Skeletal muscle tissue (tissue), 4 donors: ENCODE data around the gene DIABLO. TPM values are rescaled to one million over a fixed set of nuclear protein-coding genes. Genes with fewer than 3 reads are reported as not detected.

Source experiments
- H3K27ac ChIP-seq: one replicate; pipeline ENCODE4 v1.7.0; 2013; ENCODE audit warnings: mild to moderate bottlenecking, low read depth, low read length, inconsistent platforms
- H3K27me3 ChIP-seq, 3 donors: one replicate each; pipeline ENCODE4 v1.7.0; 2013; ENCODE audit warnings: low read length in 3 of 3; ENCODE audit not compliant: control insufficient read depth in 3 of 3, insufficient read depth in 3 of 3
- H3K36me3 ChIP-seq, 3 donors: one replicate each; pipeline ENCODE4 v1.7.0; 2013; ENCODE audit warnings: low read length in 3 of 3; ENCODE audit not compliant: control insufficient read depth in 3 of 3, insufficient read depth in 3 of 3
- H3K4me1 ChIP-seq, 3 donors: one replicate each; pipeline ENCODE4 v1.7.0; 2013; ENCODE audit warnings: low read length in 3 of 3, mild to moderate bottlenecking in 3 of 3; ENCODE audit not compliant: control insufficient read depth in 3 of 3, insufficient read depth in 3 of 3
- H3K4me3 ChIP-seq, 3 donors: one replicate each; pipeline ENCODE4 v1.7.0; 2013; ENCODE audit warnings: low read length in 3 of 3
- H3K9ac ChIP-seq, 3 donors: one replicate each; pipeline ENCODE4 v1.7.0; 2013; ENCODE audit warnings: low read length in 3 of 3, mild to moderate bottlenecking in 3 of 3, moderate library complexity in 2 of 3, low read depth in 1 of 3
- H3K9me3 ChIP-seq, 3 donors: one replicate each; pipeline ENCODE4 v1.7.0; 2013; ENCODE audit warnings: low read length in 3 of 3; ENCODE audit not compliant: control insufficient read depth in 3 of 3
- total RNA-seq: library from RNA; depleted of rRNA; stranded (reverse); fragments of >200 nt; gene quantifications from one replicate; pipeline ENCODE4 v1.2.3, GENCODE V29; 2014
- donor health status: Osteomylitis.

Gene DIABLO
- total RNA-seq, 1 donor from 2014 or later = 45.4 TPM

DNA sequence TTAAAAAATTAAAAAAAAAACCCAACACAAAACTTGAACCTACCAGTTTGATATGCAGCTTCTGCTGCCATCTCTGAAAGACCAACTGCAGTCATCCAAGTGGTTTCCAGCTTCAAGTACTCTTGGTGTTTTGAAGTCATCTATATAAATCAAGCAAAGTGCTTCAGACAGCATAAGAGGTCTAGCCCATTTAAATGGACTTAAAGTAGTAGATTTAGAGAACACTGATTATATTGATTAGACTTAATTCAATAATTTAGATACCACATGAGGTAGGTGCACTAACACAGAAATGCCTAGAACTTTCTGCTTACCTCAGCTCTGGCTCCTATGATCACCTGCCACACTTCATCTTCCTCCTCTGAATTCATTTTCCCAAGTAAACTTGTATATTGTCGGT, 9.4 kb downstream of the DIABLO start:
- no peak overlapping the region for H3K4me3 ChIP-seq
- peaks cover 35 to 79% (median 62%) of the 10 kb centered on the region in 3 donors for H3K36me3 ChIP-seq

DNA sequence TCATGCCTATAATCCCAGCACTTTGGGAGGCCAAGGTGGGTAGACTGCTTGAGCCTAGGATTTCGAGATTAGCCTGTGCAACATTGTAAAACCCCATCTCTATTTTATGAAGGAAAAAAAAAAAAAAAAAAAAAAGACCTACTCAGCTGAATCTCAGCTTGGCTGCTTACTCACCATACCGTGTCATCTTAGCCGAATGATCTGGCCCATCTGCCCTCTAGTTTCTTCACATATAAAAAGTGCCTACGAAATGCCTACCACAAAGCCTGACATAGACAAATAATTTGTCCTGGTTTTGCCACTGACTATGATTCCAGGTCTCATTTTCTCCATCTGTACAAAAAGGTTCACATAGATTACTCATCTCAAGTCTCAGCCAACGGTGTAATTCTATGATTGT, 10.1 kb downstream of the DIABLO start:
- Histone ChIP-seq H3K27me3 (no peaks in the 10 kb centered on the region), H3K36me3 (peaks cover 36 to 79% (median 60%) of the 10 kb centered on the region in 3 donors), H3K4me3 (no peak overlapping the region), H3K4me1 (no peaks in the 10 kb centered on the region), H3K27ac (no peak overlapping the region), H3K9ac (no peak overlapping the region), H3K9me3 (no peaks in the 10 kb centered on the region)

More for the DNA sequence above, 9.4 kb downstream of the DIABLO start:
- no peak overlapping the region for H3K9ac ChIP-seq
- no peaks in the 10 kb centered on the region for H3K9me3 ChIP-seq
- H3K27ac ChIP-seq = no peak overlapping the region
- no peaks in the 10 kb centered on the region for H3K27me3 ChIP-seq
- no peaks in the 10 kb centered on the region for H3K4me1 ChIP-seq

GRCh38 chr12:122208073-122208820, 17.6 kb downstream of the DIABLO start:
- no peak overlapping the region for H3K4me3 ChIP-seq
- H3K27ac ChIP-seq = no peak overlapping the region
- H3K27me3 ChIP-seq = peaks cover 24 to 33% (median 25%) of the 10 kb centered on the region in 3 donors
- peaks cover 38 to 52% (median 40%) of the 10 kb centered on the region in 3 donors for H3K36me3 ChIP-seq
- H3K4me1 ChIP-seq = peaks cover 5 to 13% (median 7%) of the 10 kb centered on the region in 3 donors
- H3K9me3 ChIP-seq = no peaks in the 10 kb centered on the region
- no peak overlapping the region for H3K9ac ChIP-seq

GRCh38 chr12:122207391-122207790, 18.5 kb downstream of the DIABLO start:
- H3K9me3 ChIP-seq = no peaks in the 10 kb centered on the region
- no peak overlapping the region for H3K9ac ChIP-seq
- peaks cover 25 to 42% (median 32%) of the 10 kb centered on the region in 3 donors for H3K27me3 ChIP-seq
- no peak overlapping the region for H3K4me3 ChIP-seq
- peaks cover 8 to 18% (median 9%) of the 10 kb centered on the region in 3 donors for H3K4me1 ChIP-seq
- peaks cover 31 to 45% (median 34%) of the 10 kb centered on the region in 3 donors for H3K36me3 ChIP-seq
- no peak overlapping the region for H3K27ac ChIP-seq

- no peak overlapping the region for H3K27ac ChIP-seq
- peaks cover 8 to 18% (median 9%) of the 10 kb centered on the region in 3 donors for H3K4me1 ChIP-seq
- no peaks in the 10 kb centered on the region for H3K9me3 ChIP-seq
- H3K36me3 ChIP-seq = peaks cover 30 to 41% (median 32%) of the 10 kb centered on the region in 3 donors
- peaks cover 25 to 46% (median 34%) of the 10 kb centered on the region in 3 donors for H3K27me3 ChIP-seq
- H3K9ac ChIP-seq = no peak overlapping the region
- H3K4me3 ChIP-seq = no peak overlapping the region
Measured at GRCh38 chr12:122206976-122207375, 18.9 kb downstream of the DIABLO start.

GRCh38 chr12:122206111-122206881, 19.6 kb downstream of the DIABLO start:
- peaks cover 32 to 53% (median 40%) of the 10 kb centered on the region in 3 donors for H3K27me3 ChIP-seq
- no peak overlapping the region for H3K4me3 ChIP-seq
- no peak overlapping the region for H3K27ac ChIP-seq
- peaks cover 8 to 18% (median 9%) of the 10 kb centered on the region in 3 donors for H3K4me1 ChIP-seq
- peaks cover 27 to 36% (median 28%) of the 10 kb centered on the region in 3 donors for H3K36me3 ChIP-seq
- H3K9me3 ChIP-seq = no peaks in the 10 kb centered on the region
- H3K9ac ChIP-seq = no peak overlapping the region

- H3K36me3 ChIP-seq = peaks cover 23 to 29% (median 26%) of the 10 kb centered on the region in 3 donors
- no peak overlapping the region for H3K4me3 ChIP-seq
- no peaks in the 10 kb centered on the region for H3K9me3 ChIP-seq
- peaks cover 40 to 62% (median 49%) of the 10 kb centered on the region in 3 donors for H3K27me3 ChIP-seq
- no peak overlapping the region for H3K27ac ChIP-seq
- H3K4me1 ChIP-seq = peaks cover 8 to 18% (median 9%) of the 10 kb centered on the region in 3 donors
- H3K9ac ChIP-seq = no peak overlapping the region
Measured at GRCh38 chr12:122205053-122205925, 20.6 kb downstream of the DIABLO start.

DNA sequence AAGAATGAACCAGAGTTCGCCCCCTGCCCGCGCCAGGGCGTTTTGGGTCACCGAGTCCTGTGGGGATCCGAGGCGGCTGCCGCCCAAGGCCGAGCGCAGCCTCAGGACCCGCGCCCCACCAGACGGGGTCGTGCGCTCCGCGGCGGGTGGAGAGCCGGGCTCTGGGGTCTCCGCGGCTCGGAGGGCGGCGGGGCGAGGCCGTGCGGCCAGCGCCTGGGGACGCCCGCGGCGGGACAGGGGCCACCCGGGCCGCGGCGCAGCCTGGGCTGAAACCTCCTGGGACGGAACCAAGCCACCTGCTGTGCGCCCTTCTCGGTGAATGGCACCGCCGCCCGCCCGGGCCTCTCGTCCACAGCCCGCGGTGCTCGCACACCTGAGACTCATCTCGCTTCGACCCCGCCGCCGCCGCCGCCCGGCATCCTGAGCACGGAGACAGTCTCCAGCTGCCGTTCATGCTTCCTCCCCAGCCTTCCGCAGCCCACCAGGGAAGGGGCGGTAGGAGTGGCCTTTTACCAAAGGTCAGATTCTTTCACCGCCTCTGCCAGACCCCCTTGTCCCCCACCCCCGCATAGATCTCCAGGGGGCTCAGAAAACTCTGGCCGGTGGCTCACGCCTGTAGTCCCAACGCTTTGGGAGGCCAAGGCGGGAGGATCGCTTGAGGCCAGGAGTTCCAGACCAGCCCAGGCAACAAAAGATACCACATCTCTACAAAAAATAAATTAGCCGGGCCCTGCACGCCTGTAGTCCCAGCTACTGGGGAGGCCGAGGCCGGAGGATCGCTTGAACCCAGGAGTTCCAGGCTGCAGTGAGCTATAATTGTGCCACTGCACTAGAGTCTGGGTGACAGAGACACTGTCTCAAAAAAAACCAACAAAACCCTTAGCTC, 21.4 kb downstream of the DIABLO start:
- H3K27me3 ChIP-seq = peaks cover 47 to 70% (median 56%) of the 10 kb centered on the region in 3 donors
- H3K36me3 ChIP-seq = peaks cover 16 to 21% (median 20%) of the 10 kb centered on the region in 3 donors
- peaks cover 8 to 18% (median 9%) of the 10 kb centered on the region in 3 donors for H3K4me1 ChIP-seq
- no peak overlapping the region for H3K27ac ChIP-seq
- peak overlapping the region; percentile 23 to 61 (median 54) for H3K4me3 ChIP-seq
- H3K9me3 ChIP-seq = no peaks in the 10 kb centered on the region
- peak overlapping the region in 1 of 3 donors; percentile 54 for H3K9ac ChIP-seq
